ENCODE data around the gene SIRPD. TPM values are rescaled to one million over a fixed set of nuclear protein-coding genes. Genes with fewer than 3 reads are reported as not detected.

SIRPD gene
- not detected for polyA plus RNA-seq (2013)

DNA sequence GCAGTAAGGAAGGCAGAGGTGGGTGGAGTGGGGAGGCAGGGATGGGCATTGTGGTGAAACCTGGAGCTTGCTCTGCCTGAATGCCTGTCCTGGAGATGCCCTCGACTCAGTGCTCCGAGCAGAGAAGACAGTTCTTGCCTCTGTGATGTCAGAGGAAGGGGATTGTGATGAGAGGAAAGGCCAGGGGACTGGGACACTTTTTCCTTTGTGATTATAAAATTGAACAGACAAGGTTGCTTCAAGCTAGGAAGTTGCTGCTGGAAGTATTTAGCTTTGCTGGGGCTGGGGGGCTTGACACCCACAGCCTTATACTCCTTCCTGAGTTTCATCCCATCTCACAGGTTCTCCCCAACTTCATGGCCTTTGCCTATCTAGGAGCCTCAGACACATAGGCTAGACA lies at the start of gene SIRPD:
SIRPD (minus strand) TSS at position 101 of the 400 bp plus-strand sequence; CDS start at position 49, 52 bp downstream.
- ChIA-PET CTCF (no interaction called here), POLR2A (no interaction called here)
- no peak within 1 kb of the TSS for H3K27ac ChIP-seq (ENCODE audit: insufficient read depth in 1 of 2, low read depth in 1 of 2, low read length in 2 of 2, poor library complexity in 1 of 2, severe bottlenecking in 2 of 2)
- H3K4me3 ChIP-seq (ENCODE audit: control insufficient read depth in 1 of 7, extremely low read depth in 1 of 7, insufficient read depth in 4 of 7, low read depth in 2 of 7, low read length in 6 of 7): no peak within 1 kb of the TSS
- H3K27me3 ChIP-seq (replicated peaks in 2 of 5; ENCODE audit: control insufficient read depth in 4 of 5, insufficient read depth in 5 of 5, low read length in 4 of 5): peaks cover 0 to 18% (median 0%) of the 10 kb centered on the region in 5 experiments
- H3K9me3 ChIP-seq (ENCODE audit: control extremely low read depth in 1 of 5, control insufficient read depth in 4 of 5, insufficient read depth in 2 of 5, low read depth in 1 of 5, low read length in 4 of 5): peaks cover 0 to 4% (median 2%) of the 10 kb centered on the region in 5 experiments
- no peaks in the 10 kb centered on the region for H3K4me1 ChIP-seq (ENCODE audit: control extremely low read depth in 1 of 4, control insufficient read depth in 4 of 4, insufficient read depth in 4 of 4, low read length in 3 of 4)
- DNase-seq: no peak
- H3K36me3 ChIP-seq (ENCODE audit: control insufficient read depth in 4 of 4, insufficient read depth in 4 of 4, low read length in 3 of 4): no peaks in the 10 kb centered on the region
- WGBS (ENCODE audit: insufficient coverage): 100% methylated on average over 2 of the region's 2 CpGs

DNA sequence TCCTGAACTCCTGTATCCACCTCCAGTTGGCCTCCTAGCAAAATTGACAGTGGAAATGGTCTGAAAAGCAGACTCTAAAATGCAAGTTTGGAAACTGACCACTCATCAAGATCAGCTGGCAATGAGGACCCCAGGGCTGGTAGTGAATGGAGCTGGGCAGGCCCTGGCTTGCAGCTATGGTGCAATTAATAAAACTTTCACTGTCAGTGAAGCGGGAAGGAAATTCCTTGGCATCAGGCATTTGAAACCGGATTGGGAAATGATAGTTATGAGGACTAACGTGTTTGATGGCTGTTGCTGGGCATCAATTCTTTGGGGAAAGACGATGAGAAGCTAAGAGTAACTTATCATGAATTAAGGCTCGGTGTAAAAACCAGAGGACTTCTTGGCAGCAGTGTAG lies 43.2 kb upstream of the SIRPD start:
- H3K36me3 ChIP-seq (ENCODE audit: control insufficient read depth in 4 of 4, insufficient read depth in 4 of 4, low read length in 3 of 4): no peaks in the 10 kb centered on the region
- CTCF ChIA-PET: no interaction called here
- POLR2A ChIA-PET: no interaction called here
- H3K9me3 ChIP-seq (ENCODE audit: control extremely low read depth in 1 of 5, control insufficient read depth in 4 of 5, insufficient read depth in 2 of 5, low read depth in 1 of 5, low read length in 4 of 5): no peaks in the 10 kb centered on the region
- DNase-seq: no peak
- no peak overlapping the region for H3K27ac ChIP-seq (ENCODE audit: insufficient read depth in 1 of 2, low read depth in 1 of 2, low read length in 2 of 2, poor library complexity in 1 of 2, severe bottlenecking in 2 of 2)
- no peaks in the 10 kb centered on the region for H3K27me3 ChIP-seq (replicated peaks in 2 of 5; ENCODE audit: control insufficient read depth in 4 of 5, insufficient read depth in 5 of 5, low read length in 4 of 5)
- no peaks in the 10 kb centered on the region for H3K4me1 ChIP-seq (ENCODE audit: control extremely low read depth in 1 of 4, control insufficient read depth in 4 of 4, insufficient read depth in 4 of 4, low read length in 3 of 4)
- no peak overlapping the region for H3K4me3 ChIP-seq (ENCODE audit: control insufficient read depth in 1 of 7, extremely low read depth in 1 of 7, insufficient read depth in 4 of 7, low read depth in 2 of 7, low read length in 6 of 7)
- 100% methylated on average over 2 of the region's 5 CpGs for whole genome bisulfite sequencing (ENCODE audit: insufficient coverage)

DNA sequence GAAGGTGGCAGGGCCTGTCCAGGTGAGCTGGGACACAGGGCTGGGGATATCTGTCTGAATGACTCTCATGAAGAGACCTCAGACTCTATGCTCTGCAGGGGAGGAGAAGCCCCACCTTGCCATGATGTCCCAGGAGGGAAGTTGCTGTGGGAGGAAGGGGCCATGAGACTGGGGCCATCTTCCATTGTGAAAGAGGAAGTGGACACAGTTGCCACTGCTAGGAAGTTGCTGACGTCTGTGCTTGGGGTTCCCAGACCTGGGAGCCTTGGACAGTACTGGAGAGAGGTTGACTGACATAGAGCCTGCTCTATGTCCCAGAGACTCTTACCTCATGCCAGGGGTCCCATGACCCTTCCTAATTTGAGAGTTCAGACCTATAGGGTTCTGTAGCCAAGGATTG lies 37.8 kb upstream of the SIRPD start:
- H3K27me3 ChIP-seq (replicated peaks in 2 of 5; ENCODE audit: control insufficient read depth in 4 of 5, insufficient read depth in 5 of 5, low read length in 4 of 5): no peaks in the 10 kb centered on the region
- no peaks in the 10 kb centered on the region for H3K9me3 ChIP-seq (ENCODE audit: control extremely low read depth in 1 of 5, control insufficient read depth in 4 of 5, insufficient read depth in 2 of 5, low read depth in 1 of 5, low read length in 4 of 5)
- ChIA-PET CTCF (no interaction called here), POLR2A (no interaction called here)
- no peak overlapping the region for H3K27ac ChIP-seq (ENCODE audit: insufficient read depth in 1 of 2, low read depth in 1 of 2, low read length in 2 of 2, poor library complexity in 1 of 2, severe bottlenecking in 2 of 2)
- H3K36me3 ChIP-seq (ENCODE audit: control insufficient read depth in 4 of 4, insufficient read depth in 4 of 4, low read length in 3 of 4): no peaks in the 10 kb centered on the region
- H3K4me1 ChIP-seq (ENCODE audit: control extremely low read depth in 1 of 4, control insufficient read depth in 4 of 4, insufficient read depth in 4 of 4, low read length in 3 of 4): no peaks in the 10 kb centered on the region
- no CpG with 5 or more reads among the region's 1 CpG for WGBS (ENCODE audit: insufficient coverage)
- peak in 1 of 3 donors; percentile 19 for DNase-seq
- no peak overlapping the region for H3K4me3 ChIP-seq (ENCODE audit: control insufficient read depth in 1 of 7, extremely low read depth in 1 of 7, insufficient read depth in 4 of 7, low read depth in 2 of 7, low read length in 6 of 7)

DNA sequence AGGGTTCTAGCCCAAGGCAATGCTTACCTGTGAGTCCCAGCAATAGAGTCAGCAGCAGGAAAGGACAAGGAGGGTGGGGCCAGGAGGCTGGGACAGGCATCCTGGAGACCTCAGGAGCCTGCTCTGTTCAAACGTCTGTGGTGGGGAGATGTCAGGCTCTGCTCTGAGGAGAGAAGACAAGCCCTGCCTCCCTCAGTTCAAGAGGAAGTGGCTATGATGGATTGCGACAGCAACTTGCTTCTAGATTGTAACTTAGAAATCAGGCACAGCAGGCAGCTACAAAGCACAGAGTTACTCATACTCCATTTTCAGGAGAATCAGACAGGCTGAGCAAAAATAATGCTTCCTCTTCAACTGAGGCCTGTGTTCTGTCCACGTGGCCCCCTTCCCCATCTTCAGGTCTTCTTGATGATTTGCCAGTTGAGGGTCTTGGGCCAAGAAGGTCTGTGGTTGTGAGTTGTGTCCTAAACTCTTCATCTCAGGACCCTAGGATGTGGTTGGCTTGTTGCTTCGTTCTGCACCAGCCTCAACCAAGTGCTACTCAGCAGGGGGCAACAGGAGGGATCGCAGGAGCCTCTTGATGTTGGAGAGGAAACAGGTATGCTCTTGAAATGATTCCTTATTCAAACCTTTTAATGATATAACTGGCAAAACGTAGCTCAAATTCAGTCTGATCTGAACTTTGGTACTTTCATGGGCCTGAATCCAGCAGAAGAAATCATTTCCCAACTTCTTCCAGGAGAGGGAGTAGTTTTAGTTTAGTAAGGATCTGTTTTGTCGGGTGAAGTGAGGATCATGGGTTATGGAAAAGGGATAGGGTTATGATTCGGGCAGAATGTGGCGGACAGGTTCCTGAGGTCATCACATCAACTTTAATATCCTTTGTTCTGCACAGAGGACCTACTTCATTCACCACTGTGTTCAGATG lies 31.3 kb upstream of the SIRPD start:
- peak in 1 of 3 donors; percentile 75 for DNase-seq
- POLR2A ChIA-PET: no interaction called here
- CTCF ChIA-PET: no interaction called here
- no peaks in the 10 kb centered on the region for H3K36me3 ChIP-seq (ENCODE audit: control insufficient read depth in 4 of 4, insufficient read depth in 4 of 4, low read length in 3 of 4)
- H3K27ac ChIP-seq (ENCODE audit: insufficient read depth in 1 of 2, low read depth in 1 of 2, low read length in 2 of 2, poor library complexity in 1 of 2, severe bottlenecking in 2 of 2): no peak overlapping the region
- H3K4me1 ChIP-seq (ENCODE audit: control extremely low read depth in 1 of 4, control insufficient read depth in 4 of 4, insufficient read depth in 4 of 4, low read length in 3 of 4): no peaks in the 10 kb centered on the region
- WGBS (ENCODE audit: insufficient coverage): 80% methylated on average over 1 of the region's 9 CpGs
- no peaks in the 10 kb centered on the region for H3K27me3 ChIP-seq (replicated peaks in 2 of 5; ENCODE audit: control insufficient read depth in 4 of 5, insufficient read depth in 5 of 5, low read length in 4 of 5)
- no peaks in the 10 kb centered on the region for H3K9me3 ChIP-seq (ENCODE audit: control extremely low read depth in 1 of 5, control insufficient read depth in 4 of 5, insufficient read depth in 2 of 5, low read depth in 1 of 5, low read length in 4 of 5)
- H3K4me3 ChIP-seq (ENCODE audit: control insufficient read depth in 1 of 7, extremely low read depth in 1 of 7, insufficient read depth in 4 of 7, low read depth in 2 of 7, low read length in 6 of 7): peak overlapping the region in 1 of 7 experiments; percentile 30

DNA sequence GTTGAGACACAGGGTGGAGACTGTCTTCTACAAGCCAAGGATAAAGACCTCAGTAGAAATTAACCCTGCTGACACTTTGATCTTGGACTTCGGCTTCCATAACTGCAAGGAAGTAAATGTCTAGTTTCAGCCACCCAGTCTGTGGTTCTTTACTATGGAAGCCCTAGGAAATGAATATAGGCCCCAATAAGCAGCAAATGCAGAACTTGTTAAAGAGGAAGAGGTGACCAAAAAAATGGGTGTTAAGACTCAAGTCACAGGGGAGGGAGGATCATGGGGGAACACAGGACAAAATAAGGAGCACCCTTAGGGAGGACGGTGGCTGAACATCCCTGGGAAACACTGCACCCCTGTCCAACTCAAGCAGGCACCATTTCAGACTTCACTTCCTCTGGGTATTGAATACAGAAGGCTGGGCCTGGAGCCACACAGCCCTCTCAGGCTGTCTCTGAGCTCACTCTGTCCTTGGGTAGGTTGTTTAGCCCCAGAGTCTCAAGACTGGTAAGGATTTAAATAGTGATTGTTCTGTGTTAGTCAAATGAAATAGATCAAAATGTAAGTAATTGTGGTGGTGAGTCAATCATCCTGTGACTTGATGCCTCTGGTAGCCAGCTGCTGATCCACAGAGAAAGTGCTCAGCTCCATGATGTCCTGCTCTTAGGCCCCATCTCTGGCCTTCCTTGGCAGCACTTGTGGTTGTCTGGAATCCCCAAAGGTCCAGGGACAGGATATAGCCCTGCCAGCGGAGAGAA lies 30.5 kb upstream of the SIRPD start:
- peak in 1 of 3 donors; percentile 44 for DNase-seq
- Histone ChIP-seq H3K27me3 (replicated peaks in 2 of 5; ENCODE audit: control insufficient read depth in 4 of 5, insufficient read depth in 5 of 5, low read length in 4 of 5) (no peaks in the 10 kb centered on the region), H3K4me1 (ENCODE audit: control extremely low read depth in 1 of 4, control insufficient read depth in 4 of 4, insufficient read depth in 4 of 4, low read length in 3 of 4) (no peaks in the 10 kb centered on the region), H3K9me3 (ENCODE audit: control extremely low read depth in 1 of 5, control insufficient read depth in 4 of 5, insufficient read depth in 2 of 5, low read depth in 1 of 5, low read length in 4 of 5) (no peaks in the 10 kb centered on the region), H3K4me3 (ENCODE audit: control insufficient read depth in 1 of 7, extremely low read depth in 1 of 7, insufficient read depth in 4 of 7, low read depth in 2 of 7, low read length in 6 of 7) (no peak overlapping the region), H3K27ac (ENCODE audit: insufficient read depth in 1 of 2, low read depth in 1 of 2, low read length in 2 of 2, poor library complexity in 1 of 2, severe bottlenecking in 2 of 2) (no peak overlapping the region), H3K36me3 (ENCODE audit: control insufficient read depth in 4 of 4, insufficient read depth in 4 of 4, low read length in 3 of 4) (no peaks in the 10 kb centered on the region)
- 100% methylated on average over 1 of the region's 3 CpGs for WGBS (ENCODE audit: insufficient coverage)
- ChIA-PET POLR2A (no interaction called here), CTCF (no interaction called here)

DNA sequence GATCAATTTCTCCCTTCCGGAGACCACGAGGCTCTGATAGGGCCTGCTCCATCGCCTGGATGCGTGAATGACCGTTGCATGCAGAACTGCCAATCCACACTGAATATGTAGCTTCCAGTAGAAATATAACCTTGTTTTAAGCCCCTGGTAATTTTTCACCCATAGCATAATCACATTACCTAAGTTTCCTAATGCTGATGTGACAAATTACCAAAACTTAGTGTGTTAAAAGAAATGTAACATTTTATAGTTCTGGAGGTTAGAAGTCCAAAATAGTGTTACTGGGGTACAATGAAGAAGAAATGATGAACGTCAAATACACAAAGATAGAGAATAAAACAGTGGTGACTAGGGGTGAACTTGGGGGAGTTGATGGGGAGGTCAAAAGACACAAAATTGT lies 22.0 kb upstream of the SIRPD start:
- Histone ChIP-seq H3K9me3 (ENCODE audit: control extremely low read depth in 1 of 5, control insufficient read depth in 4 of 5, insufficient read depth in 2 of 5, low read depth in 1 of 5, low read length in 4 of 5) (no peaks in the 10 kb centered on the region), H3K4me1 (ENCODE audit: control extremely low read depth in 1 of 4, control insufficient read depth in 4 of 4, insufficient read depth in 4 of 4, low read length in 3 of 4) (no peaks in the 10 kb centered on the region), H3K27ac (ENCODE audit: insufficient read depth in 1 of 2, low read depth in 1 of 2, low read length in 2 of 2, poor library complexity in 1 of 2, severe bottlenecking in 2 of 2) (no peak overlapping the region), H3K4me3 (ENCODE audit: control insufficient read depth in 1 of 7, extremely low read depth in 1 of 7, insufficient read depth in 4 of 7, low read depth in 2 of 7, low read length in 6 of 7) (no peak overlapping the region), H3K36me3 (ENCODE audit: control insufficient read depth in 4 of 4, insufficient read depth in 4 of 4, low read length in 3 of 4) (no peaks in the 10 kb centered on the region), H3K27me3 (replicated peaks in 2 of 5; ENCODE audit: control insufficient read depth in 4 of 5, insufficient read depth in 5 of 5, low read length in 4 of 5) (peaks cover 0 to 40% (median 2%) of the 10 kb centered on the region in 5 experiments)
- POLR2A ChIA-PET: no interaction called here
- DNase-seq: no peak
- CTCF ChIA-PET: no interaction called here
- WGBS (ENCODE audit: insufficient coverage): 97% methylated on average over 5 of the region's 6 CpGs

DNA sequence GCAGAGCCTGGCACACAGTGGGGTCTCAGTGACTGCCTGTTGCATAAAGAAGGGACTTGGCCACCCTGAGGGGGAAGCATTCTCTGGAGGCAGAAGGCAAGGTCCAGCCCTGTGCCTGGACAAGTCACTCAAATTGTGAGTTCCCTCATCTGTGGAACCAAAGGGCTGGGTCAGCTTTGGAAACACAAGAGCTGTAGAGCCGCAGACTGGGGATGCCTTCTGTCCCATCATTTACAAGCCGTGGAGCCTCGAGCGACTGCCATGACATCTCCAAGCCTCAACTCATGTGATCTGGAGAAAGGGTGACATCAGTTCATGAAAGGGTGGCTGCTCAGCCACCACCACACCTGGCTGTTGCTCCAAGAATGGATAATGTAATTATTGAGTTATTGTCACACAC lies 20.4 kb upstream of the SIRPD start:
- no peak for DNase-seq
- POLR2A ChIA-PET: no interaction called here
- Histone ChIP-seq H3K4me1 (ENCODE audit: control extremely low read depth in 1 of 4, control insufficient read depth in 4 of 4, insufficient read depth in 4 of 4, low read length in 3 of 4) (no peaks in the 10 kb centered on the region), H3K9me3 (ENCODE audit: control extremely low read depth in 1 of 5, control insufficient read depth in 4 of 5, insufficient read depth in 2 of 5, low read depth in 1 of 5, low read length in 4 of 5) (no peaks in the 10 kb centered on the region), H3K27me3 (replicated peaks in 2 of 5; ENCODE audit: control insufficient read depth in 4 of 5, insufficient read depth in 5 of 5, low read length in 4 of 5) (peaks cover 0 to 40% (median 2%) of the 10 kb centered on the region in 5 experiments), H3K27ac (ENCODE audit: insufficient read depth in 1 of 2, low read depth in 1 of 2, low read length in 2 of 2, poor library complexity in 1 of 2, severe bottlenecking in 2 of 2) (no peak overlapping the region), H3K4me3 (ENCODE audit: control insufficient read depth in 1 of 7, extremely low read depth in 1 of 7, insufficient read depth in 4 of 7, low read depth in 2 of 7, low read length in 6 of 7) (no peak overlapping the region), H3K36me3 (ENCODE audit: control insufficient read depth in 4 of 4, insufficient read depth in 4 of 4, low read length in 3 of 4) (no peaks in the 10 kb centered on the region)
- CTCF ChIA-PET: no interaction called here
- 100% methylated on average over 2 of the region's 4 CpGs for WGBS (ENCODE audit: insufficient coverage)

Data from common myeloid progenitor, CD34-positive (primary cell).